Left lung (tissue), 10 donors: ENCODE measurements around the gene KIRREL3. TPM values are rescaled to one million over a fixed set of nuclear protein-coding genes. Genes with fewer than 3 reads are reported as not detected.

Source experiments
- ATAC-seq: fragments of 200-7000 bp; cut with Tn5 transposase; one replicate; pipeline ENCODE4 v1.9.1; 2020; ENCODE audit warnings: moderate library complexity
- DNase-seq, 4 donors: peaks; one replicate each; pipeline ENCODE4 v3.0.0-alpha.2; 2013 to 2020
- H3K27ac ChIP-seq, 2 donors: fragments of 200-600 bp; sonication (generic) in 1 of 2; one replicate each; pipeline versions ENCODE4 v1.5.0 to v1.8.0; 2020 to 2021
- H3K27me3 ChIP-seq, 2 donors: fragments of 200-600 bp; sonication (generic) in 1 of 2; one replicate each; pipeline versions ENCODE4 v1.5.0 to v1.8.0; 2020 to 2021
- H3K36me3 ChIP-seq, 2 donors: fragments of 200-600 bp; sonication (generic) in 1 of 2; one replicate each; pipeline versions ENCODE4 v1.5.0 to v1.8.0; 2020 to 2021
- H3K4me1 ChIP-seq, 2 donors: fragments of 200-600 bp; one replicate each; pipeline ENCODE4 v1.8.0; 2021
- H3K4me3 ChIP-seq, 2 donors: fragments of 200-600 bp; sonication (generic) in 1 of 2; one replicate each; pipeline versions ENCODE4 v1.5.0 to v1.8.0; 2020 to 2021; ENCODE audit warnings: mild to moderate bottlenecking in 1 of 2
- H3K9me3 ChIP-seq, 2 donors: fragments of 200-600 bp; sonication (generic) in 1 of 2; one replicate each; pipeline versions ENCODE4 v1.5.0 to v1.8.0; 2020 to 2021
- CTCF ChIP-seq, 2 donors: fragments of 200-600 bp; sonication (generic) in 1 of 2; IDR thresholded peaks; one replicate each; pipeline versions ENCODE4 v1.5.0 to v1.8.0; 2021; ENCODE audit warnings: antibody characterized with exemption in 2 of 2
- intact Hi-C, 2 donors: fragments of 100-400 bp; cut with DNase I; formaldehyde crosslinking; loops; one replicate each; pipeline versions ENCODE4 v1.11.2 to v1.14.2; 2022
- polyA plus RNA-seq, 6 donors: library from polyadenylated mRNA; unstranded; fragments of 120-200 nt; gene quantifications; one replicate each; pipeline ENCODE4 v1.2.1, GENCODE V29; 2013; ENCODE audit not compliant: insufficient read length in 6 of 6
- total RNA-seq, 2 donors: library from RNA; stranded (reverse); fragmentation: NEBNext Ultra II Directional; extraction: Animal tissue kit (Norgen Biotek cat#: 25700); gene quantifications; one replicate each; pipeline ENCODE4 v1.2.1, GENCODE V29; 2021
- donor health status: DM: no; HTN: yes; CAD: no.
- donor health status: DM: no; HTN: no; CAD: no.

Gene KIRREL3
- total and polyA plus RNA-seq, 8 donors = 1.6 to 2.5 (median 2.0) TPM; not detected in 2

GRCh38 chr11:126919147-126919823, 81.3 kb downstream of the KIRREL3 start:
- Histone ChIP-seq H3K4me3 (no peak overlapping the region), H3K36me3 (no peaks in the 10 kb centered on the region), H3K27ac (no peak overlapping the region), H3K27me3 (no peaks in the 10 kb centered on the region), H3K9me3 (no peaks in the 10 kb centered on the region), H3K4me1 (no peaks in the 10 kb centered on the region)
- no peak for TF ChIP-seq CTCF (IDR thresholded peaks at IDR 0.05)
- intact Hi-C loops = no loop called here
- no peak for ATAC-seq
- DNase-seq = no peak

- no peak overlapping the region for H3K4me3 ChIP-seq
Measured at GRCh38 chr11:126918556-126918955, 82.0 kb downstream of the KIRREL3 start.

GRCh38 chr11:126917531-126918204, 82.9 kb downstream of the KIRREL3 start:
- Histone ChIP-seq H3K4me1 (no peaks in the 10 kb centered on the region), H3K4me3 (no peak overlapping the region), H3K36me3 (no peaks in the 10 kb centered on the region), H3K27ac (no peak overlapping the region), H3K9me3 (no peaks in the 10 kb centered on the region), H3K27me3 (no peaks in the 10 kb centered on the region)
- TF ChIP-seq CTCF (IDR thresholded peaks at IDR 0.05) = no peak
- DNase-seq (no peak), ATAC-seq (peak; percentile 53)
- intact Hi-C loops = no loop called here

More at GRCh38 chr11:126918556-126918955, 82.0 kb downstream of the KIRREL3 start:
- no peak for TF ChIP-seq CTCF (IDR thresholded peaks at IDR 0.05)
- Histone ChIP-seq H3K4me1 (no peaks in the 10 kb centered on the region), H3K27ac (no peak overlapping the region), H3K27me3 (no peaks in the 10 kb centered on the region), H3K36me3 (no peaks in the 10 kb centered on the region), H3K9me3 (no peaks in the 10 kb centered on the region)
- intact Hi-C loops = no loop called here
- no peak for ATAC-seq
- no peak for DNase-seq

- Histone ChIP-seq H3K27ac (no peak overlapping the region), H3K4me1 (no peaks in the 10 kb centered on the region), H3K27me3 (no peaks in the 10 kb centered on the region), H3K4me3 (no peak overlapping the region), H3K36me3 (no peaks in the 10 kb centered on the region), H3K9me3 (no peaks in the 10 kb centered on the region)
- peak; percentile 64 for ATAC-seq
- TF ChIP-seq CTCF (IDR thresholded peaks at IDR 0.05) = no peak
- DNase-seq = no peak
- intact Hi-C loops = no loop called here
Measured at GRCh38 chr11:126915430-126915829, 85.1 kb downstream of the KIRREL3 start.

- no peaks in the 10 kb centered on the region for H3K4me1 ChIP-seq
- H3K4me3 ChIP-seq = no peak overlapping the region
- H3K27ac ChIP-seq = no peak overlapping the region
- H3K9me3 ChIP-seq = no peaks in the 10 kb centered on the region
- no peak for DNase-seq
- TF ChIP-seq CTCF (IDR thresholded peaks at IDR 0.05) = no peak
- no peak for ATAC-seq
- no peaks in the 10 kb centered on the region for H3K36me3 ChIP-seq
- H3K27me3 ChIP-seq = no peaks in the 10 kb centered on the region
- intact Hi-C loops = no loop called here
Measured at GRCh38 chr11:126914941-126915340, 85.6 kb downstream of the KIRREL3 start.
